Measurements from ENCODE around the gene PRKAA1.

The PRKAA1 gene

DNA sequence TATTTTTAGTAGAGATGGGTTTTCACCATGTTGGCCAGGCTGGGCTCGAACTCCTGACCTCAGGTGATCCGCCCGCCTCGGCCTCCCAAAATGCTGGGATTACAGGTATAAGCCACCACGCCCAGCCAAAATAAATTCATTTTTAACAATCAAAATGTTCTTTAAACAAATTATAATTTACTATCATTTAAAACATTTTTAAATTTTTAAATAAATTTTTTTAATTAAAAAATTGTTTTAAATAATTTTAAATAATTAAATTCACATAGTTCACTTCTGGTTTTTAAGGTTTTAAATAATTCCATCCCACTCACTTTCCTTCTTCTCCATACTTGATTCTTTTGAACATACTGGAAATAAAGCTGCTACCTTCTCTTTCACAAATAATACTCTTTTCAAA is 27.4 kb downstream of the PRKAA1 start:
- in situ Hi-C loops (cut with HindIII; ENCODE audit: low sequenced_read_pairs): no loop called here
- no peak for DNase-seq (ENCODE audit: low read depth, low spot score)
- H3K4me3 ChIP-seq (ENCODE audit: low read depth, low read length): no peak overlapping the region
- TF ChIP-seq, protein P1, sequence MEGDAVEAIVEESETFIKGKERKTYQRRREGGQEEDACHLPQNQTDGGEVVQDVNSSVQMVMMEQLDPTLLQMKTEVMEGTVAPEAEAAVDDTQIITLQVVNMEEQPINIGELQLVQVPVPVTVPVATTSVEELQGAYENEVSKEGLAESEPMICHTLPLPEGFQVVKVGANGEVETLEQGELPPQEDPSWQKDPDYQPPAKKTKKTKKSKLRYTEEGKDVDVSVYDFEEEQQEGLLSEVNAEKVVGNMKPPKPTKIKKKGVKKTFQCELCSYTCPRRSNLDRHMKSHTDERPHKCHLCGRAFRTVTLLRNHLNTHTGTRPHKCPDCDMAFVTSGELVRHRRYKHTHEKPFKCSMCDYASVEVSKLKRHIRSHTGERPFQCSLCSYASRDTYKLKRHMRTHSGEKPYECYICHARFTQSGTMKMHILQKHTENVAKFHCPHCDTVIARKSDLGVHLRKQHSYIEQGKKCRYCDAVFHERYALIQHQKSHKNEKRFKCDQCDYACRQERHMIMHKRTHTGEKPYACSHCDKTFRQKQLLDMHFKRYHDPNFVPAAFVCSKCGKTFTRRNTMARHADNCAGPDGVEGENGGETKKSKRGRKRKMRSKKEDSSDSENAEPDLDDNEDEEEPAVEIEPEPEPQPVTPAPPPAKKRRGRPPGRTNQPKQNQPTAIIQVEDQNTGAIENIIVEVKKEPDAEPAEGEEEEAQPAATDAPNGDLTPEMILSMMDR (IDR thresholded peaks at IDR 0.05; ENCODE audit: low read depth, low read length): no peak

DNA sequence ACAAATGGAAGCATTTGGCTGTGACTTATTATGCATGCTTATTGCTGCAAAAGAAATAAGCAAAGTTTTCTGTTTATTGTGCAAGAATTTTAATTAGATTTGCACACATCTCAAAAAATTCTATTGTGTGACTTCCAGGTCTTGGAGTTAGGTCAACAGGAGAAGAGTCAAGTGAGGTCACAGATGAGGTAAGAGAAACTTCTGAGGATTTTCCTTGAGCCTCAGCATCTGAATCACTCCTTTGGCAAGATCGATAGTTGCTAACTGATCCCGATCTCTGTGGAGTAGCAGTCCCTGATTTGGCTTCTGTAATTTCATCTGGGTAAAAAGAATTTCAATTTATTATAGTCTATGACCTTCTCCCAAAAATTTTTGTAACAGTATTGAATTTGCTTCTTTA is 35.5 kb downstream of the PRKAA1 start:
- no peak overlapping the region for H3K4me3 ChIP-seq (ENCODE audit: low read depth, low read length)
- in situ Hi-C loops (cut with HindIII; ENCODE audit: low sequenced_read_pairs): no loop called here
- TF ChIP-seq, protein P1 (IDR thresholded peaks at IDR 0.05; ENCODE audit: low read depth, low read length): no peak
- no peak for DNase-seq (ENCODE audit: low read depth, low spot score)

DNA sequence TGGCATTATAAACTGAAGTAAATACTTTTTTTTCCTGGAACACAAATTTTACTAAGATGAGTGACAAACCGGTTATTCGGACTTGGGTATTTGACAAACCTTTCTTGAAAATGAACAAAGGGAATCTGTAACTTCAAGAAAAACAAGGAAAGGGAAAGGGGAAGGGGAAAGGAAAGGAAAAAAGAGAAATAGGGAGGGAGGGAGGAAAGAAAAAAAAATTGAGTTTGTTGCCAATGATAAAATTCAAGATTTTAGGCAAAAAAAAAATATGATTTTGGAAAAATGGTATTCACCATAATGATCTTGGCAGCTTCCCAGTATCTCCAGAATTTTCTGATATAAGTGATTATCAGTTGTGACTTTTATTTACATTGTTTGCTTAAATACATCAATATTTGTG is 40.8 kb downstream of the PRKAA1 start:
- no peak overlapping the region for H3K4me3 ChIP-seq (ENCODE audit: low read depth, low read length)
- in situ Hi-C loops (cut with HindIII; ENCODE audit: low sequenced_read_pairs): no loop called here
- DNase-seq (ENCODE audit: low read depth, low spot score): no peak
- TF ChIP-seq, protein P1 (IDR thresholded peaks at IDR 0.05; ENCODE audit: low read depth, low read length): no peak

DNA sequence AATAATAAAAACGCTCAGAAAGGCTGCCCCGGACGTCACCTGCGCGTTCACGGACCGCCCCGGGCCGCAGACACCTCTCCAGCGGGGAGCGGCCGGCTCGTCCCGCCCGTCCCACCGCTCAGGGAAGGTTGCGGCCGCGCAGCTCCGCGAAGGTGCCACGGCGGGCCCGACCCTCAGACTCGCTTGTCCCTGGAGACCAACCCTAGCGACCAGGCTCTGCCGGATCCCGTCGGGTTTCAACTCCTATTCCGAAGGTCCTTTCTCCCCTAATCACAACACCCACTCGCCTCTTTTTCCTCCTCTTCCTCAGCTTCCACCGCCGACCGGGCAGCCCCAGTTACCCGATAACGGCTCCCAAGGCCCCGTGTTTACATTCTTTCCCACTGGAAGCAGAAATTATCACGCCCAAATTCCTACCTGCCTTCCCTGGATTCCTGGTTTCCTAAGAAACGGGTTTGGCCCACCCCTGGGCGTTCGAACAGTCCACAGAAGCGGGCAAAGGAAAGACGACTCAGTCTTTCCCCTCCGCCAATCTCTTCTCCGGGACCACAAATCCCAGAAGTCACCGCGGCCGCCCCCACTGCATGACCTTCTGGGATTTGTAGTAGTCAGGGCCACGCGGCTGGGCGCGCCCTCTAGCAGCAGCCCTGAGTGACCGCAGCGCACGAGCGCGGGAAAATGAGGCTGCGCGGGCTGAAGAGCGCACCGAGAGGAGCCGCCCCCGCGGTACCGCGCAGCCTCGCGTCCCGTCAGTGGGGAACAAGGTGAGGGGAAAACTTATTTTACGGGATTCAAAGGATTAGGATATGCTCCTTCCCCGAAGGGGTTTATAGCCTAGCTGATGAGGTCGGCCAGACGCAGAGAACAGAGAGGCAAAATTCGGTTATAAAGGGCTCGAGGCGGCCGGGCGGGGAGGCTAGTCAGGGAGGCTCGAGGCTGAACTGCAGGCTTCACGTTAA is 42.5 kb downstream of the PRKAA1 start, which contains the start of gene TTC33:
TSS of gene TTC33 (minus strand) at position 555 of the 959 bp plus-strand sequence. CDS start 8,943 bp downstream, outside the sequence.
- H3K4me3 ChIP-seq (ENCODE audit: low read depth, low read length): peak within 1 kb of the TSS; percentile 99
- in situ Hi-C loops (cut with HindIII; ENCODE audit: low sequenced_read_pairs): no loop called here
- DNase-seq (ENCODE audit: low read depth, low spot score): peak; percentile 97
- TF ChIP-seq, protein P1 (IDR thresholded peaks at IDR 0.05; ENCODE audit: low read depth, low read length): peak; percentile 60

DNA sequence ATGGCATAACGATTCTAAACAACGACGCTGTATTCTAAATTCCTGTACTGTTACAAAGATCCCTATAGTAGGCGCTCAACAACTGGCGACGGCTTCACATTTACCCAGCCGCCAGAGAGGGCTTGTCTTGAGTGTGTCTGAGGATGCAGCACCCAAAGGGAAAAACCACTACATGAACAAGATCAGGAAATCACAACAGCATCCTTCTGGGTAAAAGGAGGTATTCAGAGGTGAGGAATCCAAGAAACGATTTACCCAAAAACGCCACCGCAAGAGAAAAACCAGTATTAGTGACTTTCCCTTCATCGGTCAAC is 43.1 kb downstream of the PRKAA1 start:
- H3K4me3 ChIP-seq (ENCODE audit: low read depth, low read length): peak overlapping the region; percentile 99
- in situ Hi-C loops (cut with HindIII; ENCODE audit: low sequenced_read_pairs): no loop called here
- peak; percentile 85 for DNase-seq (ENCODE audit: low read depth, low spot score)
- TF ChIP-seq, protein P1 (IDR thresholded peaks at IDR 0.05; ENCODE audit: low read depth, low read length): peak; percentile 78

DNA sequence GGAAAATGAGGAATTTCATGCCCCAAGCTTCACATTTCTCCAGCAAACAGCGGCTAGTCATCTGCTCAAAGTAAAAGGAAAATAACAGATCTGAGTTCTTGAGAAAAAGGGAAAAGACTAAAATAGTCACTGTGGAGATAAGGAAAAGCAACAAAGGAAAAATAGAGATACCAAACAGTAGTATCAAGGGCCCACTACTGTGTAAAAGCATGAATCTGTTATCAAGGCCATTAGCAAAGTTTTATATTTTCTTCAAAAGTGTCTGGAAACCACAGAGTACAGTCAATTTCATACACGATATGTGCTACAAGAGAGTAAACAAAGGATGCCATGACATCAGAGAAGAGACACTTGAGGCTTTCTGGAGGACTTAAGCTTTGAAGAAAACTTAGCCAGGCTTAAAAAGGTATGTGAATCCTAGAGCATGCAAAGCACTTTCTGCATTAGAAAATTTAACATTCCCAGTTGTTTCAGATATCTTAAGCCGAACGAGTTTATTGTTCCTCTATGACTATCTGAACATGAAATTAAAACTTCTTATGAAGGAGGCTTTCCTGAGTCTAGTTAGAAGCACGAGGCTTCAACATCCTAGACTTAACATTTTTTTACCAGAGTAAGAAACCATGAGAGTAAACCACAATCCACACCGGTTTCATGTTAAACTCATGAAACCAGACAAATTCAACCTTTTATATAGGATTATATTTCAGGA is 43.6 kb downstream of the PRKAA1 start:
- in situ Hi-C loops (cut with HindIII; ENCODE audit: low sequenced_read_pairs): no loop called here
- DNase-seq (ENCODE audit: low read depth, low spot score): no peak
- H3K4me3 ChIP-seq (ENCODE audit: low read depth, low read length): peak overlapping the region; percentile 99
- TF ChIP-seq, protein P1 (IDR thresholded peaks at IDR 0.05; ENCODE audit: low read depth, low read length): no peak

Measured in astrocyte of the spinal cord (primary cell).